ENCODE measurements around the gene GNS. TPM values are rescaled to one million over a fixed set of nuclear protein-coding genes. Genes with fewer than 3 reads are reported as not detected.

The GNS gene
- total RNA-seq, 1 experiment from 2014 or later, result 85.1 TPM

DNA sequence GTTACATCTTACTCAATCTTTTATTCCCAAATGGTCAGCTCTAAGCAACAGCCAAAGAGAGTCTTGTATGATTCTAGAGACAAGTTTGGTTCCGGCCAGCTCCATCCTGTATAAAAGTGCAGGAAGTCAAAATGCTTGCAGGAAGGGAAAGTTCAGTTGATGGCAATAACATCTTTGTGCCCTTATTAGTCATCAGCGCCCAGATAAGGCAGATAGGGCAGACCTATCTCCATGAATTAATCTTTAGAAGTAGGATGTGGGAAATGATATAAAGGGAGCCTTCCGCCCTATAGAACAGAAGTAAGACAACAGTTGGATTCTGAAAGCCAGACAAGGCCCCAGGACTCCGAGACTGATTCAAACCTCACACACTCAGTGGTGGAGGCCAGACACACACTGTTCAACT, 6.4 kb downstream of the GNS start:
- DNase-seq, result no peak
- CTCF ChIA-PET, result interaction anchor here (0.6 kb wide), 1 partner anchor 112 kb away, joined by 3 read pairs; no protein-coding TSS in a partner anchor
- no peak overlapping the region for H3K27ac Mint-ChIP-seq (ENCODE audit: unreplicated experiment)
- no peaks in the 10 kb centered on the region for H3K9me3 Mint-ChIP-seq (ENCODE audit: low read depth, unreplicated experiment)
- TF ChIP-seq, protein P1, sequence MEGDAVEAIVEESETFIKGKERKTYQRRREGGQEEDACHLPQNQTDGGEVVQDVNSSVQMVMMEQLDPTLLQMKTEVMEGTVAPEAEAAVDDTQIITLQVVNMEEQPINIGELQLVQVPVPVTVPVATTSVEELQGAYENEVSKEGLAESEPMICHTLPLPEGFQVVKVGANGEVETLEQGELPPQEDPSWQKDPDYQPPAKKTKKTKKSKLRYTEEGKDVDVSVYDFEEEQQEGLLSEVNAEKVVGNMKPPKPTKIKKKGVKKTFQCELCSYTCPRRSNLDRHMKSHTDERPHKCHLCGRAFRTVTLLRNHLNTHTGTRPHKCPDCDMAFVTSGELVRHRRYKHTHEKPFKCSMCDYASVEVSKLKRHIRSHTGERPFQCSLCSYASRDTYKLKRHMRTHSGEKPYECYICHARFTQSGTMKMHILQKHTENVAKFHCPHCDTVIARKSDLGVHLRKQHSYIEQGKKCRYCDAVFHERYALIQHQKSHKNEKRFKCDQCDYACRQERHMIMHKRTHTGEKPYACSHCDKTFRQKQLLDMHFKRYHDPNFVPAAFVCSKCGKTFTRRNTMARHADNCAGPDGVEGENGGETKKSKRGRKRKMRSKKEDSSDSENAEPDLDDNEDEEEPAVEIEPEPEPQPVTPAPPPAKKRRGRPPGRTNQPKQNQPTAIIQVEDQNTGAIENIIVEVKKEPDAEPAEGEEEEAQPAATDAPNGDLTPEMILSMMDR (IDR thresholded peaks at IDR 0.05; ENCODE audit: unreplicated experiment), result no peak
- peaks cover 10% of the 10 kb centered on the region for H3K4me1 Mint-ChIP-seq (ENCODE audit: low read depth, unreplicated experiment)
- intact Hi-C loops (cut with micrococcal nuclease; ENCODE audit: unreplicated experiment), result no loop called here
- peaks cover 9% of the 10 kb centered on the region for H3K36me3 Mint-ChIP-seq (ENCODE audit: insufficient read depth, unreplicated experiment)
- no peaks in the 10 kb centered on the region for H3K27me3 Mint-ChIP-seq (ENCODE audit: unreplicated experiment)
- no TSS peak for BruUV-seq (replicated peaks)
- no peak overlapping the region for H3K4me3 Mint-ChIP-seq (ENCODE audit: low read depth, unreplicated experiment)

DNA sequence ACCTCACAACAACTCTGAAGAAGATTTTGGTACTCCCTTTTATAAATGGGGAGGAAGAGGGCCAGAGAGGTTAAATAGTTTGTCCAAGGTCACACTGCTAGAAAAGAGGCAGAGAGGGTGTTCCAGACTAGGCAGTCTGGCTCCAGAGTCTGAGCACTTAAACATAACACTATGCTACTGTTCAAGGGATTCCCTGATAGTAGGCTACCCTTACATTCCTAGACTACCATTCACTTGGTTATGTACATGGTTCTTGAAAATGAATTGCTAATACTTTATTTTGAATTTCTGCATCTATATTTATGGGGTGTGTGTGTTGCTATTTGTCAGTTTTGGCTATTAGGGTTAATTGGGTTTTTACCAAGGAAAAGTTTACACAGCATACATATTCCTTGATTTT, 7.2 kb downstream of the GNS start:
- Mint-ChIP-seq H3K9me3 (ENCODE audit: low read depth, unreplicated experiment) (no peaks in the 10 kb centered on the region), H3K4me3 (ENCODE audit: low read depth, unreplicated experiment) (no peak overlapping the region), H3K27me3 (ENCODE audit: unreplicated experiment) (no peaks in the 10 kb centered on the region), H3K36me3 (ENCODE audit: insufficient read depth, unreplicated experiment) (peaks cover 9% of the 10 kb centered on the region), H3K4me1 (ENCODE audit: low read depth, unreplicated experiment) (peaks cover 10% of the 10 kb centered on the region), H3K27ac (ENCODE audit: unreplicated experiment) (no peak overlapping the region)
- no TSS peak for BruUV-seq (replicated peaks)
- CTCF ChIA-PET, result no interaction called here
- intact Hi-C loops (cut with micrococcal nuclease; ENCODE audit: unreplicated experiment), result no loop called here
- TF ChIP-seq, protein P1 (IDR thresholded peaks at IDR 0.05; ENCODE audit: unreplicated experiment), result no peak
- no peak for DNase-seq

DNA sequence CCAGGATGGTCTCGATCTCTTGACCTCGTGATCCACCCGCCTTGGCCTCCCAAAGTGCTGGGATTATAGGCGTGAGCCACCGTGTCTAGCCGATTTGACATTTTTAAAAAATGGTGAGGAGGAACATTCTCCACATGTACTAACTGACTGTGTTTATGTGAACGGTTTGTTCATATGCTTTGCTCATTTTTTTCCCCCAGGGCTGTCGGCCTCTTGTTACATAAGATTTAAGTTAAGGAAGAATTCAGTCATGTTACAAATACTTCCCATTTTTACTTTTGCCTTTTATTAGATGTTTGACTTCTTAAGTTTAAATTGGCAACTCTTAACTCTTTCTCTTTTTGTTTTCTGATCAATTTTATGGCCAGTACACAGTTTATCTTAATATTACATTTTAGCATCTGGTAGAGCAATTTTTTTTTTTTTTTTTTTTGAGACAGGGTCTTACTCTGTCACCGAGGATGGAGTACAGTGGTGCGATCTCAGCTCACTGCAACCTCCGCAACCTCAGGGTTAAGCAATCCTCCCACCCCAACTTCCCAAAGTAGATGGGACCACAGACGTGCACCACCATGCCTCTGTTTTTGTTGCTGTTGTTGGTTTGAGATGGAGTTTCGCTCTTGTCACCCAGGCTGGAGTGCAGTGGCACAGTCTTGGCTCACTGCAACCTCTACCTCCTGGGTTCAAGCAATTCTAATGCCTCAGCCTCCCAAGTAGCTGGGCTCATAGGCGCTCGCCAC, 9.6 kb downstream of the GNS start:
- peaks cover 19% of the 10 kb centered on the region for H3K4me1 Mint-ChIP-seq (ENCODE audit: low read depth, unreplicated experiment)
- no peaks in the 10 kb centered on the region for H3K9me3 Mint-ChIP-seq (ENCODE audit: low read depth, unreplicated experiment)
- peaks cover 21% of the 10 kb centered on the region for H3K36me3 Mint-ChIP-seq (ENCODE audit: insufficient read depth, unreplicated experiment)
- CTCF ChIA-PET, result interaction anchor here (1.3 kb wide), 1 partner anchor 31 kb away, joined by 3 read pairs; no protein-coding TSS in a partner anchor
- no TSS peak for BruUV-seq (replicated peaks)
- intact Hi-C loops (cut with micrococcal nuclease; ENCODE audit: unreplicated experiment), result no loop called here
- DNase-seq, result no peak
- TF ChIP-seq, protein P1 (IDR thresholded peaks at IDR 0.05; ENCODE audit: unreplicated experiment), result no peak
- no peak overlapping the region for H3K4me3 Mint-ChIP-seq (ENCODE audit: low read depth, unreplicated experiment)
- no peak overlapping the region for H3K27ac Mint-ChIP-seq (ENCODE audit: unreplicated experiment)
- H3K27me3 Mint-ChIP-seq (ENCODE audit: unreplicated experiment), result no peaks in the 10 kb centered on the region

DNA sequence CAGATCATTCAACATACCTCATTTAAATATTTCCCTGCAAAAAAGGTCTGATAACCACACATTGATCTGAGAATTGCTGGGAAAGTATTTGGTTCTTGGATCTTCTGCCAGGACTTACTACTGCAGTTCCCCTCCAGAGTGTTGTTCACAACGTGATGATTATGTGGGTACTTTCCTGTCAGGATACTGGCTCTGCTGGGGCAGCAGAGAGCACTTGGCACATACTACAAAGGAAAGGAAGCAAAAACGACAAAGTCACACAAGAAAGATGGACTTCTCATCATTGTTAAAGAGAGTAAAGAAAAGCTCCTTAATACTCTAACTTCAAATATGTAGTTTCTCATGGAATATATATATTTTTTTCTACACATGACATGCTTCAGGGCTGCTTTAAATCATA, 11.5 kb downstream of the GNS start:
- no peak for DNase-seq
- CTCF ChIA-PET, result interaction anchor here (1.2 kb wide), 1 partner anchor 139 kb away, joined by 3 read pairs; no protein-coding TSS in a partner anchor
- H3K9me3 Mint-ChIP-seq (ENCODE audit: low read depth, unreplicated experiment), result no peaks in the 10 kb centered on the region
- no peak overlapping the region for H3K27ac Mint-ChIP-seq (ENCODE audit: unreplicated experiment)
- H3K36me3 Mint-ChIP-seq (ENCODE audit: insufficient read depth, unreplicated experiment), result peaks cover 21% of the 10 kb centered on the region
- BruUV-seq (replicated peaks), result no TSS peak
- intact Hi-C loops (cut with micrococcal nuclease; ENCODE audit: unreplicated experiment), result no loop called here
- peaks cover 22% of the 10 kb centered on the region for H3K4me1 Mint-ChIP-seq (ENCODE audit: low read depth, unreplicated experiment)
- no peak overlapping the region for H3K4me3 Mint-ChIP-seq (ENCODE audit: low read depth, unreplicated experiment)
- TF ChIP-seq, protein P1 (IDR thresholded peaks at IDR 0.05; ENCODE audit: unreplicated experiment), result no peak
- no peaks in the 10 kb centered on the region for H3K27me3 Mint-ChIP-seq (ENCODE audit: unreplicated experiment)

Data from Calu3 (cell line).